A673 (cell line): ENCODE results near the gene SORD. TPM values are rescaled to one million over a fixed set of nuclear protein-coding genes. Genes with fewer than 3 reads are reported as not detected.

ENCODE experiments used
- BruUV-seq: library from RNA; stranded (reverse); fragments of 400-500 nt; replicated peaks from 2 replicates; lab custom pipeline; 2021; lab: Mats Ljungman, UMichigan
- CTCF ChIA-PET: fragments of 300-600 bp; sonication (Branson Sonifier 250); formaldehyde crosslinking; loops from one replicate; lab custom pipeline; 2022; ENCODE audit warnings: antibody characterized with exemption; lab: Charles Lee
- POLR2A ChIA-PET: fragments of 300-600 bp; sonication (Branson Sonifier 250); formaldehyde crosslinking; loops from one replicate; lab custom pipeline; 2022; ENCODE audit warnings: antibody characterized with exemption; ENCODE audit not compliant: low non-redundant PET; lab: Charles Lee
- DNase-seq: peaks from one replicate; pipeline ENCODE4 v3.0.0-alpha.2; 2015; ENCODE audit warnings: low spot score
- H3K27ac ChIP-seq: fragments of 200-600 bp; sonication (generic); 2 replicates; pipeline ENCODE4 v1.5.1; 2016; ENCODE audit warnings: mixed run types, low read depth, mild to moderate bottlenecking, mixed read lengths, antibody characterized with exemption, low read length; ENCODE audit not compliant: poor library complexity, severe bottlenecking
- H3K27me3 ChIP-seq: fragments of 200-600 bp; sonication (generic); replicated peaks from 2 replicates; pipeline ENCODE4 v1.6.1; 2017; ENCODE audit warnings: mixed run types, low read depth, mild to moderate bottlenecking, mixed read lengths, antibody characterized with exemption, low read length; ENCODE audit not compliant: insufficient read depth, poor library complexity
- H3K36me3 ChIP-seq: fragments of 200-600 bp; sonication (generic); 2 replicates; pipeline ENCODE4 v1.6.1; 2016; ENCODE audit warnings: mixed run types, mild to moderate bottlenecking, mixed read lengths, antibody characterized with exemption, low read length; ENCODE audit not compliant: insufficient read depth, poor library complexity, severe bottlenecking
- H3K4me1 ChIP-seq: fragments of 200-600 bp; sonication (generic); 2 replicates; pipeline ENCODE4 v1.6.1; 2017; ENCODE audit warnings: mixed run types, mild to moderate bottlenecking, mixed read lengths, antibody characterized with exemption, low read length; ENCODE audit not compliant: insufficient read depth, poor library complexity, severe bottlenecking
- H3K4me3 ChIP-seq: fragments of 200-600 bp; sonication (generic); 2 replicates; pipeline ENCODE4 v1.5.1; 2016; ENCODE audit warnings: low read depth, mixed run types, mild to moderate bottlenecking, mixed read lengths, low read length; ENCODE audit not compliant: poor library complexity, severe bottlenecking
- H3K9me3 ChIP-seq: fragments of 200-600 bp; sonication (generic); 2 replicates; pipeline ENCODE4 v1.6.1; 2016; ENCODE audit warnings: mixed run types, low read depth, mild to moderate bottlenecking, mixed read lengths, antibody characterized with exemption, low read length; ENCODE audit not compliant: poor library complexity, severe bottlenecking
- CTCF ChIP-seq: fragments of 300-800, 200-600 bp; sonication (generic); conservative IDR thresholded peaks from 2 replicates; pipeline ENCODE4 v1.5.1; 2017; ENCODE audit warnings: low read depth, mild to moderate bottlenecking, antibody characterized with exemption, low read length, moderate library complexity, mixed read lengths
- EZH2 ChIP-seq: fragments of 200-600 bp; sonication (generic); IDR thresholded peaks from 2 replicates; pipeline ENCODE4 v1.6.1; 2017; ENCODE audit warnings: borderline replicate concordance, low read depth, mild to moderate bottlenecking, mixed read lengths, antibody characterized with exemption, low read length; ENCODE audit not compliant: poor library complexity, severe bottlenecking
- intact Hi-C: fragments of 100-400 bp; cut with micrococcal nuclease; formaldehyde crosslinking; loops from one replicate; pipeline ENCODE4 v1.10.0; 2022; ENCODE audit not compliant: unreplicated experiment
- total RNA-seq: library from RNA; stranded (reverse); gene quantifications from 2 replicates; pipeline ENCODE4 v1.2.3, GENCODE V29; 2021

The SORD gene
- total RNA-seq, 1 experiment from 2014 or later: 286 TPM

DNA sequence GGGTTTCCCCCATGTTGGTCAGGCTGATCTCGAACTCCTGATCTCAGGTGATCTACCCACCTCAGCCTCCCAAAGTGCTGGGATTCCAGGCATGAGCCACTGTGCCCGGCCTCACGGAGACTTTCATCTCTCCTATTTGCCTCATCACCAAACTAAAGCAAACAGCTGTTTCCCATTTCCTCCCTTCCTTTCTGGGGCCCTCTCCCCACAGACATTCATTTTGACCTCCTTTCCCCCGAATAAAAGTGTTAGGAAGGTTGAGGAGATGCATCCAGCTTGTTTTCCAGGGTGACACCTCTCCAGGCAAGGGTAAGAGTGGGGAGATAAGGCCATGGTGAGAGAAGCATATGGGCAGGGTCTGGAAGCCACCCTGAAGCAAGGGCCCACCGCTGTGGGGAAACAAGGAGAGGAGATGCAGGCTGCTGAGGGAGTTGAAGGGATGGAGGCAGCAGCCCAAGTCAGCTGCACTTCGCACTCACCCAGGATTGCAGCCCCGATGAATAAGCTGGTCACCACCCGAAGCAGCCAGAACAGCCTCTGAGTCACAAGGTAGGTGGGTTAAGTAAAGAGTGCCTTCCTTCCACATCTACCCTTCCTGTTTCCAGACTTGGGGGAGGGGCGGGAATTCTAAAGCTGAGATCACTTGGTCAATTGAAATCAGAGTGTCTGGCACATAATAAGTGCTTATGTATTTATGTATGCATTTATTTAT, 98.9 kb downstream of the SORD start:
- POLR2A ChIA-PET: no interaction called here
- no peak for TF ChIP-seq EZH2
- TF ChIP-seq CTCF: no peak
- Histone ChIP-seq H3K27ac (no peak overlapping the region), H3K27me3 (no peaks in the 10 kb centered on the region), H3K4me3 (no peak overlapping the region), H3K9me3 (no peaks in the 10 kb centered on the region), H3K36me3 (no peaks in the 10 kb centered on the region), H3K4me1 (peaks cover 4% of the 10 kb centered on the region)
- CTCF ChIA-PET: no interaction called here
- intact Hi-C loops: no loop called here
- no peak for DNase-seq
- BruUV-seq: no TSS peak

DNA sequence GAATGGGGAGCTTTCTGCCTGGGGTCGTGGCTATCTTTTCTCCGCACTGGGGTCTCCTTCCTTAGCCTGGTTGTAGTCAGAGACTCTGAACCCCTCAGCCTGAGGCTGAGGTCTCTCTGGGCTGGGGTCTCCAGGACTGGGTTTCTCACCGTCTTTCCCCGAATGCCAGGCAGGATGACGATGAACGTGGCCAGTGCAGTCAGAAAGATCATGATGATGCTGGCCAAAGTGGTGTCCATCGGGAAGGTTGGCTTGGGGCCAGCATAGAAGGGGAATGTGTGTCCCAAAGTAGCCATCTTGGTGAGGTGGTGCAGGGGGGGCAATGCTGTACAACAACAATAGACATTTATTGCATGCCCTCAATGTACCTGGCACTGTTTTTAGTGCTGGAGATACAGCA, 99.7 kb downstream of the SORD start:
- H3K4me1 ChIP-seq: peaks cover 3% of the 10 kb centered on the region
- no peaks in the 10 kb centered on the region for H3K27me3 ChIP-seq
- H3K4me3 ChIP-seq: no peak overlapping the region
- no TSS peak for BruUV-seq
- no peaks in the 10 kb centered on the region for H3K9me3 ChIP-seq
- TF ChIP-seq CTCF (no peak), EZH2 (no peak)
- no peaks in the 10 kb centered on the region for H3K36me3 ChIP-seq
- intact Hi-C loops: no loop called here
- ChIA-PET CTCF (no interaction called here), POLR2A (no interaction called here)
- DNase-seq: no peak
- no peak overlapping the region for H3K27ac ChIP-seq

- H3K4me3 ChIP-seq: no peak overlapping the region
- ChIA-PET CTCF (no interaction called here), POLR2A (no interaction called here)
- intact Hi-C loops: no loop called here
- no peak overlapping the region for H3K27ac ChIP-seq
- no TSS peak for BruUV-seq
- H3K36me3 ChIP-seq: no peaks in the 10 kb centered on the region
- no peaks in the 10 kb centered on the region for H3K4me1 ChIP-seq
- no peak for DNase-seq
- H3K9me3 ChIP-seq: no peaks in the 10 kb centered on the region
- H3K27me3 ChIP-seq: no peaks in the 10 kb centered on the region
- TF ChIP-seq CTCF (no peak), EZH2 (no peak)
These were observed 100.4 kb downstream of the SORD start for GRCh38 chr15:45123397-45123796.
